HFFc6 (cell line): ENCODE results near the gene NCOR2. TPM values are rescaled to one million over a fixed set of nuclear protein-coding genes. Genes with fewer than 3 reads are reported as not detected.

Experiments used
- DNase-seq: peaks from one replicate; pipeline ENCODE4 v3.0.0-alpha.2; 2018
- H3K27ac Mint-ChIP-seq: 2 replicates; pipeline ENCODE4 v1.8.0; 2020; ENCODE audit warnings: mild to moderate bottlenecking, mixed read lengths
- H3K27me3 Mint-ChIP-seq: 2 replicates; pipeline ENCODE4 v1.8.0; 2021; ENCODE audit warnings: mild to moderate bottlenecking, moderate library complexity, mixed read lengths; ENCODE audit not compliant: insufficient read depth
- H3K36me3 Mint-ChIP-seq: 2 replicates; pipeline ENCODE4 v1.8.0; 2021; ENCODE audit warnings: low read depth, mixed read lengths
- H3K4me1 Mint-ChIP-seq: 2 replicates; pipeline ENCODE4 v1.8.0; 2020; ENCODE audit warnings: low read depth, mixed read lengths
- H3K4me3 Mint-ChIP-seq: 2 replicates; pipeline ENCODE4 v1.8.0; 2020; ENCODE audit warnings: mild to moderate bottlenecking, moderate library complexity, mixed read lengths
- H3K9me3 Mint-ChIP-seq: 2 replicates; pipeline ENCODE4 v1.8.0; 2020; ENCODE audit warnings: mild to moderate bottlenecking, mixed read lengths
- total RNA-seq, 6 experiments: library from RNA; stranded (reverse); fragmentation: NEBNext Ultra II Directional; extraction: Animal tissue kit (Norgen Biotek cat#: 25700); gene quantifications; 2 replicates in 1 of 6; 3 replicates in 5 of 6; pipeline ENCODE4 v1.2.3, GENCODE V29; 2021
- TF ChIP-seq, protein P1 (sequence below): fragments of 200-600 bp; sonication (generic); IDR thresholded peaks from 2 replicates; pipeline ENCODE4 v1.5.0; 2021; ENCODE audit warnings: antibody characterized with exemption, mild to moderate bottlenecking

The NCOR2 gene
- total RNA-seq, 6 experiments from 2014 or later = 237 to 249 (median 240) TPM

- H3K9me3 Mint-ChIP-seq = no peaks in the 10 kb centered on the region
- no peak for DNase-seq
- peaks cover 20% of the 10 kb centered on the region for H3K4me1 Mint-ChIP-seq
Measured at GRCh38 chr12:124531281-124531745, 36.1 kb downstream of the NCOR2 start.

GRCh38 chr12:124530637-124531263 is 36.7 kb downstream of the NCOR2 start:
- peaks cover 17% of the 10 kb centered on the region for H3K4me1 Mint-ChIP-seq

More at GRCh38 chr12:124531281-124531745, 36.1 kb downstream of the NCOR2 start:
- Mint-ChIP-seq H3K4me3 (no peak overlapping the region), H3K27me3 (peaks cover 7% of the 10 kb centered on the region), H3K27ac (no peak overlapping the region), H3K36me3 (peaks cover 4% of the 10 kb centered on the region; the same call in 1 of the 2 replicates)
- TF ChIP-seq, protein P1, sequence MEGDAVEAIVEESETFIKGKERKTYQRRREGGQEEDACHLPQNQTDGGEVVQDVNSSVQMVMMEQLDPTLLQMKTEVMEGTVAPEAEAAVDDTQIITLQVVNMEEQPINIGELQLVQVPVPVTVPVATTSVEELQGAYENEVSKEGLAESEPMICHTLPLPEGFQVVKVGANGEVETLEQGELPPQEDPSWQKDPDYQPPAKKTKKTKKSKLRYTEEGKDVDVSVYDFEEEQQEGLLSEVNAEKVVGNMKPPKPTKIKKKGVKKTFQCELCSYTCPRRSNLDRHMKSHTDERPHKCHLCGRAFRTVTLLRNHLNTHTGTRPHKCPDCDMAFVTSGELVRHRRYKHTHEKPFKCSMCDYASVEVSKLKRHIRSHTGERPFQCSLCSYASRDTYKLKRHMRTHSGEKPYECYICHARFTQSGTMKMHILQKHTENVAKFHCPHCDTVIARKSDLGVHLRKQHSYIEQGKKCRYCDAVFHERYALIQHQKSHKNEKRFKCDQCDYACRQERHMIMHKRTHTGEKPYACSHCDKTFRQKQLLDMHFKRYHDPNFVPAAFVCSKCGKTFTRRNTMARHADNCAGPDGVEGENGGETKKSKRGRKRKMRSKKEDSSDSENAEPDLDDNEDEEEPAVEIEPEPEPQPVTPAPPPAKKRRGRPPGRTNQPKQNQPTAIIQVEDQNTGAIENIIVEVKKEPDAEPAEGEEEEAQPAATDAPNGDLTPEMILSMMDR = no peak

DNA sequence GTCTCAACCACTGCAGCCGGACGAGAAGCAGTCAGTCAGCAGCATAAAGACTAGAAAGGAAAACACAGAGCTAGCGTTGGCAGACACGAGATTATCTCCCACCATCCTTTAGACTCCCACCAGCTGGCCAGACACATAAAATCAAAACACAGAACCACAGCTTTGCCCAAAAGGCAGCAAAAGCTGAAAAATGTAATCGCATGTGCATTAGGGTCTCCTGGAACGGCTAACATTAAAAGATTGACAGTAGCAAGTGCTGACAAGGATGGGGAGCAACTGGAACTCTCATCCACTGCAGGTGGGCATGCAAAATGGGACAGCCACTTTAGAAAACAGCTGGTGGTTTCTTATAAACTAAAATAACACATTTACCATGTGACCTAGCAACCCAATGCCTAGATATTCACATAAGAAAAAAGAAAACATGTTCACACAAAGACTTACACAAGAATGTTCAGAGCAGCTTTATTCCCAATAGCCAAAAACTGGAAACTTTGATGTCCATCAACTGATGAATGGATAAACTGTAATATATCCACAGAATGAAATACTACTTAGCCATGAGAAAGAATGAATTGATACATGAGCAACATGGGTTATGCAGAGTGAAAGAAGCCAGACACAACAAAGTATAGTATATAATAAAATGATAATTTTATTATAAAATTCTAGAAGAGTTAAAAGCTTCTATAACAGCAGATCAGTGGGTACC is 37.7 kb downstream of the NCOR2 start:
- no peak for DNase-seq
- Mint-ChIP-seq H3K36me3 (peaks cover 3% of the 10 kb centered on the region; the same call in 1 of the 2 replicates), H3K4me3 (no peak overlapping the region), H3K4me1 (peaks cover 26% of the 10 kb centered on the region), H3K9me3 (no peaks in the 10 kb centered on the region), H3K27me3 (peaks cover 6% of the 10 kb centered on the region), H3K27ac (no peak overlapping the region)
- TF ChIP-seq, protein P1 = no peak

More at GRCh38 chr12:124530637-124531263, 36.7 kb downstream of the NCOR2 start:
- peaks cover 4% of the 10 kb centered on the region; the same call in 1 of the 2 replicates for H3K36me3 Mint-ChIP-seq
- H3K4me3 Mint-ChIP-seq = no peak overlapping the region
- DNase-seq = no peak
- TF ChIP-seq, protein P1 = no peak
- H3K9me3 Mint-ChIP-seq = no peaks in the 10 kb centered on the region
- H3K27me3 Mint-ChIP-seq = peaks cover 7% of the 10 kb centered on the region
- H3K27ac Mint-ChIP-seq = no peak overlapping the region

DNA sequence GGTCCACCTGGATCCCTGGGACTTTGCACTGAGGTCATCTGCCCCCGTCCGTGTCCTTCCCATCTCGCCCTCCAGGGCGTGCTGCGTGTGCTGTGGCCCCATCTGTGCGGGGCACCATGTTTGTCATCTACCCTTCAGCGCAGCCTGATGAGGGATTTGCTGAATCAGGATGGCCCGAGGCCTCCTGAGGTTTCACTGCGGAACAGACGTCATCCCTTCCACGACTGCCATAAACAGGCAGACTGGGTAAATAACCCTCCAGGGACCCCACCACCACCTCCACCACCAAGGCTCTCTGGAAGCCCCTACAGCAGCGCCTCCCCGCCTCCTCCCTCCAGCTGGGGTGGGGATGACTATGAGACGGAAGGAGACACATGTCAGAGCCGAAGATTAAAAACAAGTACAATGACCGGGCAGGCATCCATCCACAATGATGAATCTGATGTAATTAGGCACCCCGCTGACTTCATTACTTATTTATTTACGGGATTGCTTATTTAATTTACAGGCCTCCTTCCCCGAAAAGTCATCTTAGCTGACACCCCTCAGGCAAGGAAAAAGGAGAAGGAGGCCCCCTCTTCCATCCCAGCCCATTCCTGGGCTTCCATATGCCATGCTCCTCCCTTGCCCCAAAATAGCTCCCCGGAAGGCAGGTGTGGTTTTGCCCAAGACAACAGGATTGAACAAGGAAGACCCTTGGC is 39.4 kb downstream of the NCOR2 start:
- H3K4me1 Mint-ChIP-seq = peaks cover 43% of the 10 kb centered on the region
- DNase-seq = no peak
- TF ChIP-seq, protein P1 = peak; percentile 38; the same call in 1 of the 2 replicates
- H3K9me3 Mint-ChIP-seq = no peaks in the 10 kb centered on the region
- H3K36me3 Mint-ChIP-seq = no peaks in the 10 kb centered on the region
- H3K27me3 Mint-ChIP-seq = peaks cover 10% of the 10 kb centered on the region
- peak overlapping the region; percentile 31 for H3K27ac Mint-ChIP-seq
- peak overlapping the region; percentile 4; the same call in 1 of the 2 replicates for H3K4me3 Mint-ChIP-seq

DNA sequence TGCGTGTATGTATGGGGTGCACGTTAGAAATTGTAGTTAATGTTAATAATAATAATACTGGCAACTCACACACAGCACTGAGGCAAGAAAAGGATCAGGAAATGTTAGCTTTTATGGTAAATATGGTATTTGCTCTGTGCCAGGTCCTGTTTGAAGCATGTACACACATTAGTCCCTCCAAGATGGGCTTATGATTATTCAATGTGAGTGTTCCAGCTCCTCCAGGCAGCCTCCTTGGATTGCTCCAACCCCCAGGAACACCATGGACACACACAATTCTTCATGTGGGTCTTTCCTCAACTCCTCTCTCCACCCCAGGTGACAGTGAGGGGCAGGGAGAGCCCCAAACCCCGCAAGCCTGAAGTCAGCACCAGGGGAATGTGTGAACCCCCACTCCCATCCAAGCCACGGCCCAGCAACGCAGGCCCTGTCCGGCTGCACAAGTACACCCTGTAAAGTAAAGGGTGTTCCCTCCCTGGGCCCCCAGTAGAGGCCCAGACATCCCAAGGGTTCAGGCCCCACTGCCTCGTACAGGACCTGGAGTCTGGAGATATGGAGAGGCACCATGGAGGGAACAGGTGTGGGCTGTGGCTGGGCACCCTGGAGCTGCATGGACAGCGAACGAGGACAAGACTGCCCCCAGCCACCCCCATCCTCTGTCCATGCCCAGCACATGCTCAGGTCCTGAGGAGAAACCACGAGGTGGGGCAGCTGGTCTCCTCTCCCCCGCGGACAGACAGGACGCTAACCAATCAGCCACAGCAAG is 41.3 kb downstream of the NCOR2 start:
- H3K36me3 Mint-ChIP-seq = no peaks in the 10 kb centered on the region

More for the DNA sequence above, 41.3 kb downstream of the NCOR2 start:
- TF ChIP-seq, protein P1 = no peak
- H3K27me3 Mint-ChIP-seq = peaks cover 8% of the 10 kb centered on the region
- no peak for DNase-seq
- H3K9me3 Mint-ChIP-seq = no peaks in the 10 kb centered on the region
- H3K4me1 Mint-ChIP-seq = peaks cover 52% of the 10 kb centered on the region
- no peak overlapping the region for H3K27ac Mint-ChIP-seq
- no peak overlapping the region for H3K4me3 Mint-ChIP-seq
